ENCODE measurements around the gene MBLAC1. TPM values are rescaled to one million over a fixed set of nuclear protein-coding genes. Genes with fewer than 3 reads are reported as not detected.

The MBLAC1 gene
- total and polyA plus RNA-seq, 9 of the 15 experiments (the other 6 are each of a cell fraction or from before 2014, with no cell fraction given) = 0.03 to 3.1 (median 0.52) TPM

GRCh38 chr7:100088621-100089457, 37.9 kb upstream of the MBLAC1 start, which contains the start of gene COPS6:
TSS of gene COPS6 (plus strand) at chr7:100088969. CDS start at chr7:100088991, 22 bp downstream.
- Histone ChIP-seq H3K36me3 (ENCODE audit: control insufficient read depth, insufficient read depth, low read length) (peaks cover 41% of the 10 kb centered on the region), H4K20me1 (replicated peaks; ENCODE audit: control insufficient read depth, insufficient read depth, low read length) (peaks cover 20% of the 10 kb centered on the region), H3K27me3 (ENCODE audit: control insufficient read depth in 2 of 2, insufficient read depth in 2 of 2, low read length in 2 of 2) (no peaks in the 10 kb centered on the region), H3K4me1 (replicated peaks in 1 of 2; ENCODE audit: control insufficient read depth in 2 of 2, insufficient read depth in 2 of 2, low read length in 2 of 2) (peaks cover 23 to 26% of the 10 kb centered on the region in 2 experiments), H3K4me2 (ENCODE audit: insufficient read depth, low read length) (peak within 1 kb of the TSS; percentile 96), H3K79me2 (ENCODE audit: control insufficient read depth, insufficient read depth, low read length) (peaks cover 19% of the 10 kb centered on the region), H3K9me1 (ENCODE audit: control insufficient read depth, insufficient read depth, low read length) (no peaks in the 10 kb centered on the region), H3K9me3 (replicated peaks; ENCODE audit: control insufficient read depth, insufficient read depth, low read depth, low read length) (no peaks in the 10 kb centered on the region), H3K27ac (ENCODE audit: extremely low read depth, low read depth, low read length) (peak within 1 kb of the TSS; percentile 97), H3K9ac (ENCODE audit: insufficient read depth in 1 of 2, low read depth in 2 of 2, low read length in 2 of 2) (peak within 1 kb of the TSS; percentile 96 to 97), H3K4me3 (peak within 1 kb of the TSS; percentile 87), H2AFZ (ENCODE audit: low read depth, low read length) (peak within 1 kb of the TSS; percentile 98)
- TSS peak; percentile 55 for BruUV-seq (replicated peaks)
- ATAC-seq = peak; percentile 66
- intact Hi-C loops (cut with micrococcal nuclease) = no loop called here
- peak; percentile 64 for FAIRE-seq
- POLR2A ChIA-PET = interaction anchor here (0.6 to 7.9 kb wide), 6 partner anchors 9 to 594 kb away, joined by 3 to 115 read pairs (median 3); partner anchors contain the start of genes AP4M1, LAMTOR4 and MCM7
- peak; percentile 87 to 92 (median 90) for DNase-seq (ENCODE audit: extremely low read depth in 1 of 4, low spot score in 3 of 4)
- WGBS (ENCODE audit: insufficient coverage, low coverage, missing lambda C conversion rate) = under 1% methylated on average over 54 of the region's 68 CpGs
- CTCF ChIA-PET (ENCODE audit: low intra/inter-chr PET ratio) = interaction anchor here (0.6 kb wide), 1 partner anchor 44 kb away, joined by 3 read pairs; no protein-coding TSS in a partner anchor
- in situ Hi-C loops (cut with MboI) = no loop called here
- TF ChIP-seq TAF9B (IDR thresholded peaks at IDR 0.05; ENCODE audit: partially characterized antibody) (peak; percentile 96), RFX7 (CRISPR knock-in tag; IDR thresholded peaks at IDR 0.05) (no peak), SP1 (CRISPR knock-in tag; IDR thresholded peaks at IDR 0.05) (peak; percentile 100), ZNF41 (CRISPR knock-in tag; conservative IDR thresholded peaks at IDR 0.05) (0 out of 2 replicates have a peak, but pooled peaks have one; percentile 13), ARNT (IDR thresholded peaks at IDR 0.05) (no peak), ZBTB1 (CRISPR knock-in tag; IDR thresholded peaks at IDR 0.05; ENCODE audit: borderline replicate concordance, low read depth) (peak; percentile 94), HMGXB4 (CRISPR knock-in tag; IDR thresholded peaks at IDR 0.05) (peak; percentile 100), ZBTB9 (CRISPR knock-in tag; IDR thresholded peaks at IDR 0.05) (peak; percentile 87; the same call in 1 of the 2 replicates), GABPB2 (CRISPR knock-in tag; conservative IDR thresholded peaks at IDR 0.05) (no peak), ELK3 (CRISPR knock-in tag; IDR thresholded peaks at IDR 0.05) (0 out of 2 replicates have a peak, but pooled peaks have one; percentile 55), ZNF124 (CRISPR knock-in tag; IDR thresholded peaks at IDR 0.05) (peak; percentile 83; the same call in 1 of the 2 replicates), E2F1 (CRISPR knock-in tag; IDR thresholded peaks at IDR 0.05) (peak; percentile 97), MNT (conservative IDR thresholded peaks at IDR 0.05) (peak; percentile 87 to 96)
